H1 (cell line): Measurements from ENCODE around the gene AFF1. TPM values are rescaled to one million over a fixed set of nuclear protein-coding genes. Genes with fewer than 3 reads are reported as not detected.

ENCODE experiments used
- CTCF ChIA-PET: fragments of 300-600 bp; sonication (Branson Sonifier 250); formaldehyde crosslinking; loops from one replicate; lab custom pipeline; 2021; ENCODE audit not compliant: partially characterized antibody; lab: Charles Lee
- POLR2A ChIA-PET: fragments of 300-600 bp; sonication (Branson Sonifier 250); formaldehyde crosslinking; loops from one replicate; lab custom pipeline; 2021; ENCODE audit warnings: inconsistent platforms; ENCODE audit not compliant: partially characterized antibody; lab: Charles Lee
- DNase-seq, 2 experiments: peaks; one replicate each; pipeline versions ENCODE4 v3.0.0 to v3.0.0-alpha.2; 2010 to 2022; ENCODE audit warnings: low spot score in 2 of 2, low read depth in 1 of 2, mixed read lengths in 1 of 2
- FAIRE-seq: peaks from 2 replicates; lab custom pipeline; 2011; peaks lifted over from hg19 to GRCh38; lab: Jason Lieb, UNC
- H2AFZ ChIP-seq: 2 replicates; pipeline ENCODE4 v1.8.1; 2012; ENCODE audit warnings: low read length, inconsistent platforms
- H2AK5ac ChIP-seq: 2 replicates; pipeline ENCODE4 v1.6.1; 2013; ENCODE audit warnings: low read depth, low read length
- H2BK120ac ChIP-seq: replicated peaks from 2 replicates; pipeline ENCODE3; 2013; ENCODE audit warnings: low read depth, low read length, inconsistent platforms
- H2BK12ac ChIP-seq: 2 replicates; pipeline ENCODE4 v1.6.1; 2013; ENCODE audit warnings: low read depth, low read length
- H2BK15ac ChIP-seq: 2 replicates; pipeline ENCODE4 v1.6.1; 2013; ENCODE audit warnings: low read length
- H2BK20ac ChIP-seq: 2 replicates; pipeline ENCODE4 v1.6.1; 2013; ENCODE audit warnings: low read length
- H2BK5ac ChIP-seq: 2 replicates; pipeline ENCODE4 v1.6.1; 2013; ENCODE audit warnings: low read depth, low read length
- H3K14ac ChIP-seq: 2 replicates; pipeline ENCODE4 v1.6.1; 2013; ENCODE audit warnings: inconsistent platforms; ENCODE audit not compliant: insufficient read length
- H3K18ac ChIP-seq: 2 replicates; pipeline ENCODE4 v1.6.1; 2013; ENCODE audit warnings: low read length; ENCODE audit errors: extremely low read depth
- H3K23ac ChIP-seq: 2 replicates; pipeline ENCODE4 v1.6.1; 2013; ENCODE audit warnings: inconsistent platforms; ENCODE audit not compliant: insufficient read length
- H3K23me2 ChIP-seq: 2 replicates; pipeline ENCODE4 v1.6.1; 2013; ENCODE audit warnings: low read depth, low read length
- H3K27ac ChIP-seq: 2 replicates; pipeline ENCODE4 v1.6.1; 2011; ENCODE audit warnings: low read depth, low read length, inconsistent platforms
- H3K27me3 ChIP-seq, 4 experiments: replicated peaks in 1 of 4; 1 replicate in 1 of 4; 2 replicates in 3 of 4; pipeline versions ENCODE4 v1.6.1 to v1.8.1; 2011 to 2013; ENCODE audit warnings: low read length in 3 of 4, mild to moderate bottlenecking in 3 of 4, inconsistent platforms in 2 of 4, mixed read lengths in 2 of 4, moderate library complexity in 1 of 4; ENCODE audit not compliant: control insufficient read depth in 3 of 4, insufficient read depth in 3 of 4; ENCODE audit errors: extremely low read depth in 1 of 4
- H3K36me3 ChIP-seq, 4 experiments: 2 replicates each; pipeline versions ENCODE4 v1.6.1 to v1.8.1; 2011 to 2013; ENCODE audit warnings: mild to moderate bottlenecking in 4 of 4, low read length in 3 of 4, moderate library complexity in 2 of 4, control low read depth in 1 of 4, inconsistent platforms in 1 of 4; ENCODE audit not compliant: insufficient read depth in 4 of 4, control insufficient read depth in 2 of 4
- H3K4ac ChIP-seq: replicated peaks from 2 replicates; pipeline ENCODE3; 2013; ENCODE audit warnings: low read length, low read depth, mixed read lengths, inconsistent platforms; ENCODE audit not compliant: insufficient read length
- H3K4me1 ChIP-seq, 4 experiments: replicated peaks in 1 of 4; 1 replicate in 1 of 4; 2 replicates in 3 of 4; pipeline versions ENCODE4 v1.6.1 to v1.8.1; 2011 to 2013; ENCODE audit warnings: low read length in 3 of 4, inconsistent platforms in 2 of 4, mixed read lengths in 1 of 4; ENCODE audit not compliant: insufficient read depth in 4 of 4, control insufficient read depth in 3 of 4
- H3K4me2 ChIP-seq, 2 experiments: 2 replicates each; pipeline versions ENCODE4 v1.6.1 to v1.8.1; 2011 to 2013; ENCODE audit warnings: low read depth in 2 of 2, low read length in 2 of 2, control low read depth in 1 of 2, inconsistent platforms in 1 of 2, mild to moderate bottlenecking in 1 of 2; ENCODE audit not compliant: insufficient read depth in 1 of 2
- H3K4me3 ChIP-seq, 4 experiments: fragments of 200-600, 300-600 bp in 1 of 4; sonication (generic), shearing (Covaris generic), sonication (Bioruptor Twin) in 1 of 4; 2 replicates each; pipeline versions ENCODE4 v1.5.1 to v1.8.1; 2011 to 2016; ENCODE audit warnings: low read length in 4 of 4, low read depth in 3 of 4, control low read depth in 2 of 4, inconsistent platforms in 2 of 4, mild to moderate bottlenecking in 2 of 4, mixed read lengths in 1 of 4, moderate library complexity in 1 of 4; ENCODE audit not compliant: insufficient read depth in 2 of 4; ENCODE audit errors: extremely low read depth in 1 of 4
- H3K56ac ChIP-seq: replicated peaks from 2 replicates; pipeline ENCODE3; 2013; ENCODE audit warnings: low read depth, mild to moderate bottlenecking, mixed read lengths, low read length, inconsistent platforms; ENCODE audit not compliant: insufficient read length
- H3K79me1 ChIP-seq: 2 replicates; pipeline ENCODE4 v1.6.1; 2013; ENCODE audit warnings: low read depth, low read length, control low read depth
- H3K79me2 ChIP-seq, 2 experiments: 2 replicates each; pipeline versions ENCODE4 v1.6.1 to v1.8.1; 2012 to 2013; ENCODE audit warnings: low read length in 2 of 2, mild to moderate bottlenecking in 2 of 2, inconsistent platforms in 1 of 2; ENCODE audit not compliant: insufficient read depth in 2 of 2, control insufficient read depth in 1 of 2
- H3K9ac ChIP-seq, 4 experiments: replicated peaks in 1 of 4; 1 replicate in 1 of 4; 2 replicates in 3 of 4; pipeline versions ENCODE4 v1.6.1 to v1.8.1; 2011 to 2013; ENCODE audit warnings: low read depth in 3 of 4, low read length in 3 of 4, control low read depth in 2 of 4, mild to moderate bottlenecking in 2 of 4, moderate library complexity in 2 of 4, inconsistent platforms in 1 of 4; ENCODE audit errors: extremely low read depth in 1 of 4
- H3K9me3 ChIP-seq, 2 experiments: 2 replicates each; pipeline versions ENCODE4 v1.6.1 to v1.8.1; 2012 to 2013; ENCODE audit warnings: mild to moderate bottlenecking in 2 of 2, moderate library complexity in 2 of 2, control low read depth in 1 of 2, inconsistent platforms in 1 of 2, low read depth in 1 of 2, low read length in 1 of 2, mixed read lengths in 1 of 2; ENCODE audit not compliant: insufficient read depth in 2 of 2
- H4K20me1 ChIP-seq, 2 experiments: replicated peaks in 1 of 2; 2 replicates each; pipeline versions ENCODE3 to v1.8.1; 2011 to 2013; ENCODE audit warnings: inconsistent platforms in 2 of 2, low read length in 2 of 2, mild to moderate bottlenecking in 1 of 2; ENCODE audit not compliant: insufficient read depth in 2 of 2, control insufficient read depth in 1 of 2
- H4K5ac ChIP-seq: 2 replicates; pipeline ENCODE4 v1.6.1; 2013; ENCODE audit warnings: low read length, low read depth, mixed read lengths, inconsistent platforms; ENCODE audit not compliant: insufficient read length
- H4K8ac ChIP-seq: 2 replicates; pipeline ENCODE4 v1.8.0; 2013; ENCODE audit warnings: mild to moderate bottlenecking, moderate library complexity, low read length, inconsistent platforms; ENCODE audit not compliant: insufficient read depth; ENCODE audit errors: extremely low read depth
- H4K91ac ChIP-seq: replicated peaks from 2 replicates; pipeline ENCODE3; 2013; ENCODE audit warnings: low read length, mixed read lengths, inconsistent platforms; ENCODE audit not compliant: insufficient read length
- EZH2 ChIP-seq: fragments of 200-600 bp; sonication (generic); IDR thresholded peaks from 2 replicates; pipeline ENCODE4 v1.7.1; 2012; ENCODE audit warnings: low read depth, mild to moderate bottlenecking, moderate library complexity, low read length, inconsistent platforms; ENCODE audit not compliant: severe bottlenecking
- KDM4A ChIP-seq: IDR thresholded peaks from one replicate; pipeline ENCODE4 v1.7.1; 2012; ENCODE audit warnings: low read depth, mild to moderate bottlenecking, moderate library complexity, low read length, inconsistent platforms; ENCODE audit not compliant: severe bottlenecking
- RAD21 ChIP-seq, 2 experiments: IDR thresholded peaks in 1 of 2; conservative IDR thresholded peaks in 1 of 2; 2 replicates each; pipeline ENCODE4 v1.6.1; 2011; ENCODE audit warnings: low read depth in 2 of 2, low read length in 2 of 2, improper control_type of control experiment in 1 of 2, inconsistent platforms in 1 of 2, mild to moderate bottlenecking in 1 of 2, moderate library complexity in 1 of 2
- WGBS, 2 experiments: shearing (Covaris generic) in 1 of 2; methylation state at CpG; one replicate each; pipeline versions ENCODE4 v1.1.6 to v1.1.7; 2013 to 2015; ENCODE audit warnings: low lambda C conversion rate in 2 of 2, mixed read lengths in 2 of 2, inconsistent platforms in 1 of 2, low coverage in 1 of 2, missing lambda C conversion rate in 1 of 2; ENCODE audit not compliant: insufficient replicate concordance in 2 of 2, insufficient coverage in 1 of 2, insufficient read length in 1 of 2; ENCODE audit errors: extremely low coverage in 1 of 2, missing lambda C conversion rate in 1 of 2; 5-methylcytosine and 5-hydroxymethylcytosine counted together
- polyA plus RNA-seq, 7 experiments: library from polyadenylated mRNA; depleted of rRNA in 3 of 7; stranded (reverse) in 5 of 7; unstranded in 2 of 7; fragments of >200 nt in 5 of 7; fragments of 200-250 nt in 2 of 7; gene quantifications; 1 replicate in 5 of 7; 2 replicates in 1 of 7; 4 replicates in 1 of 7; pipeline versions ENCODE4 v1.2.1 to v1.2.3, GENCODE V29; 2011 to 2013; ENCODE audit warnings: missing spikeins in 2 of 7, mixed read lengths in 2 of 7
- total RNA-seq: library from RNA; stranded (reverse); fragmentation: NEBNext Ultra II Directional; extraction: Animal tissue kit (Norgen Biotek cat#: 25700); gene quantifications from 2 replicates; pipeline ENCODE4 v1.2.1, GENCODE V29; 2021
- TF ChIP-seq, protein P1 (sequence below), 3 experiments: IDR thresholded peaks; 1 replicate in 2 of 3; 2 replicates in 1 of 3; pipeline versions ENCODE4 v1.5.1 to v1.6.1; 2011; ENCODE audit warnings: low read length in 3 of 3, mild to moderate bottlenecking in 3 of 3, inconsistent platforms in 2 of 3, low read depth in 1 of 3, moderate library complexity in 1 of 3; ENCODE audit not compliant: insufficient read depth in 1 of 3; ENCODE audit errors: control extremely low read depth in 1 of 3

AFF1 gene
- total and polyA plus RNA-seq, 2 of the 8 experiments (the other 6 are each of a cell fraction or from before 2014, with no cell fraction given), result 14.8 to 85.5 TPM

DNA sequence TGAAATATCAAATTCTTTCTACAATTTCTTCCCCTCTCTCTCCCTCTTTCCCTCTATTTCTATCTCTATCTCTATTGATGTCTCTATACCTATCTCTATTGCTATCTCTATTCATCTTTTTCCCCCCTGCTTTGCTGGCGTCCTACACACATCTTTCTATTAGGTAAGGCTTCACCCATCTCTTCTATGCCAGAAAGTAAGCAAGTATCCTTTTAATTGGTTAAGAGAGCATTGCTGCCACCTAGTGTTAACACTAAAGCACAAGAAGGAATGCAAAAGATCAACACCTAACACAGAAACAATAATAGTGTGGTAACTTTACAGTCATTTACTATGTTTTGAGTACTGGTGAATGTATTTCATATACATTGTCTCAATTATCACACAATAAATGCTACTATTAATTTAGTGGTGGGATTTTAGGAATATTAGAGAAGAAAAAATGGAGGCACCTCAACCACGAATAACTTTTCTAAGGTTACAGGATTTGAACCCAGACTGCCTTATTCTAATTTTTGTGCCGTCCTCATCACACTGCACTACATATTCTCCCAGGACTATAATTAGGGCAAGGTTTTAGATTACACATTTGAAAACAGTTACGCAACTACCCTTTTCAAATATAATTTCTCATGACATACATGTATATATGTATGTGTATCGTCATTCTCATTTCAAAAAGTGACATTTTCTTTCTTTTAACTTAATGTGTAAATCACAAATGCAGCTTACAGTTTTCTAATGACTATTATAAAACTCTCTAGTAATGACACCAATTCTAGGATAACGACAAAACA, 38.9 kb upstream of the AFF1 start:
- TF ChIP-seq KDM4A (no peak), RAD21 (IDR thresholded peaks at IDR 0.05 in 1 of 2, conservative IDR thresholded peaks at IDR 0.05 in 1 of 2; ENCODE audit: low read depth in 2 of 2, low read length in 2 of 2) (peak; percentile 88 to 90), EZH2 (no peak)
- TF ChIP-seq, protein P1, sequence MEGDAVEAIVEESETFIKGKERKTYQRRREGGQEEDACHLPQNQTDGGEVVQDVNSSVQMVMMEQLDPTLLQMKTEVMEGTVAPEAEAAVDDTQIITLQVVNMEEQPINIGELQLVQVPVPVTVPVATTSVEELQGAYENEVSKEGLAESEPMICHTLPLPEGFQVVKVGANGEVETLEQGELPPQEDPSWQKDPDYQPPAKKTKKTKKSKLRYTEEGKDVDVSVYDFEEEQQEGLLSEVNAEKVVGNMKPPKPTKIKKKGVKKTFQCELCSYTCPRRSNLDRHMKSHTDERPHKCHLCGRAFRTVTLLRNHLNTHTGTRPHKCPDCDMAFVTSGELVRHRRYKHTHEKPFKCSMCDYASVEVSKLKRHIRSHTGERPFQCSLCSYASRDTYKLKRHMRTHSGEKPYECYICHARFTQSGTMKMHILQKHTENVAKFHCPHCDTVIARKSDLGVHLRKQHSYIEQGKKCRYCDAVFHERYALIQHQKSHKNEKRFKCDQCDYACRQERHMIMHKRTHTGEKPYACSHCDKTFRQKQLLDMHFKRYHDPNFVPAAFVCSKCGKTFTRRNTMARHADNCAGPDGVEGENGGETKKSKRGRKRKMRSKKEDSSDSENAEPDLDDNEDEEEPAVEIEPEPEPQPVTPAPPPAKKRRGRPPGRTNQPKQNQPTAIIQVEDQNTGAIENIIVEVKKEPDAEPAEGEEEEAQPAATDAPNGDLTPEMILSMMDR (IDR thresholded peaks at IDR 0.05; ENCODE audit: control extremely low read depth in 1 of 3, insufficient read depth in 1 of 3, low read depth in 1 of 3, low read length in 3 of 3), result peak in 2 of 3 experiments; percentile 44 to 80; a peak in 2 of 4 replicates
- H4K5ac ChIP-seq, result no peak overlapping the region
- H4K91ac ChIP-seq, result no peak overlapping the region
- no peak overlapping the region for H2BK15ac ChIP-seq
- H3K23ac ChIP-seq, result no peak overlapping the region
- H2BK120ac ChIP-seq, result no peak overlapping the region
- H2BK5ac ChIP-seq, result no peak overlapping the region
- no peak overlapping the region for H3K4ac ChIP-seq
- no peak for DNase-seq
- WGBS, 2 experiments, result 79% methylated on average over 6 of the region's 6 CpGs; no CpG with 5 or more reads in 1 of the 2 experiments
- H3K27ac ChIP-seq, result no peak overlapping the region
- no peaks in the 10 kb centered on the region for H3K9me3 ChIP-seq
- H3K79me2 ChIP-seq, result no peaks in the 10 kb centered on the region
- H3K4me1 ChIP-seq, result peaks cover 0 to 3% (median under 1%) of the 10 kb centered on the region in 4 experiments; a peak in 1 of 7 replicates
- no peak overlapping the region for H4K8ac ChIP-seq
- no peak overlapping the region for H3K9ac ChIP-seq
- peak; percentile 90 for FAIRE-seq
- H2BK12ac ChIP-seq, result no peak overlapping the region
- H2AK5ac ChIP-seq, result no peak overlapping the region
- CTCF ChIA-PET, result interaction anchor here (0.6 to 3.6 kb wide), 6 partner anchors 119 to 656 kb away, joined by 3 to 33 read pairs (median 4); no protein-coding TSS in a partner anchor
- no peak overlapping the region for H3K4me3 ChIP-seq
- H3K18ac ChIP-seq, result no peak overlapping the region
- no peak overlapping the region for H2BK20ac ChIP-seq
- H3K36me3 ChIP-seq, result no peaks in the 10 kb centered on the region
- H3K4me2 ChIP-seq, result no peak overlapping the region
- H3K14ac ChIP-seq, result no peak overlapping the region
- no peaks in the 10 kb centered on the region for H3K79me1 ChIP-seq
- POLR2A ChIA-PET, result no interaction called here
- peaks cover 0 to 6% (median 2%) of the 10 kb centered on the region in 4 experiments; a peak in 3 of 7 replicates for H3K27me3 ChIP-seq
- H3K56ac ChIP-seq, result no peak overlapping the region
- peaks cover 8% of the 10 kb centered on the region for H3K23me2 ChIP-seq
- H2AFZ ChIP-seq, result no peak overlapping the region
- no peaks in the 10 kb centered on the region for H4K20me1 ChIP-seq
